ENCODE results near the gene ZBTB7C. TPM values are rescaled to one million over a fixed set of nuclear protein-coding genes. Genes with fewer than 3 reads are reported as not detected.

The ZBTB7C gene
- total RNA-seq, 1 donor from 2014 or later: 0.67 TPM

DNA sequence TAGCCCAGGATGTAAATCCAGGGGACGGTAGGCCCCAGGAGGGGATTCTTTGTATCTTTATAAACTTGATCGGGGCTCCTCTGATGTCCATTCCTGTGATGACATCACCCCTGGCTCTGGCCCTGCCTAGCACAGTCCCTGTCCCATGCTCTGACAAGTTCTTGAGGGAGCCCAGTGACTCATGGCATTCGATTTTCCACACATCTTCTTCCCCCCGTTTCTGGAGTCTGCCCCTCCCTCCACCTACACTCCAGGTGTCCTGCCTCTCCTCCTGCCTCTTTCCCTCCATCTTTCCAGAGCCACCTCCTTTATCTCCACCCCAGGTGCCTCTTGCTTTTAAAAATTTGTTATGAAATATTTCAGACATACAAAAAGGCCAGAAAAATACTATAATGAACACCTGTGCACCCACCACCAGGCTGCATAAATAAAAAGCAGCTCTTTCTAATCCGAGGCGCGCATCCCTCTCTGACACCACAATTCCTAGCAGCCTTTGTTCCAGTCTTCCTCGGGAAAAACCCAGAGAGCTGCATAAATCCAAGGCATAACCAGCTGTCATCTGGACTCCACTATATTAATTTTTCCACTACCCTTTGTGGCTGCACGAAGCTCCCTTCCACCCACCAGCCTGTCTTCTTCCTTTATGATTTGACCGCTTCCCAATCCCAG is 207.7 kb downstream of the ZBTB7C start:
- no peak for DNase-seq (ENCODE audit: low spot score)
- no peak for TF ChIP-seq CTCF (IDR thresholded peaks at IDR 0.05; ENCODE audit: unreplicated experiment)
- Mint-ChIP-seq H3K9me3 (ENCODE audit: unreplicated experiment) (no peaks in the 10 kb centered on the region), H3K27ac (ENCODE audit: unreplicated experiment) (no peak overlapping the region), H3K36me3 (ENCODE audit: low read depth, unreplicated experiment) (no peaks in the 10 kb centered on the region), H3K27me3 (ENCODE audit: unreplicated experiment) (no peaks in the 10 kb centered on the region), H3K4me1 (ENCODE audit: unreplicated experiment) (peaks cover 20% of the 10 kb centered on the region), H3K4me3 (ENCODE audit: unreplicated experiment) (no peak overlapping the region)

GRCh38 chr18:48200631-48201336 is 208.4 kb downstream of the ZBTB7C start:
- peaks cover 20% of the 10 kb centered on the region for H3K4me1 Mint-ChIP-seq (ENCODE audit: unreplicated experiment)
- DNase-seq (ENCODE audit: low spot score): no peak
- no peaks in the 10 kb centered on the region for H3K36me3 Mint-ChIP-seq (ENCODE audit: low read depth, unreplicated experiment)
- TF ChIP-seq CTCF (IDR thresholded peaks at IDR 0.05; ENCODE audit: unreplicated experiment): no peak
- no peak overlapping the region for H3K27ac Mint-ChIP-seq (ENCODE audit: unreplicated experiment)
- H3K4me3 Mint-ChIP-seq (ENCODE audit: unreplicated experiment): no peak overlapping the region
- no peaks in the 10 kb centered on the region for H3K9me3 Mint-ChIP-seq (ENCODE audit: unreplicated experiment)
- no peaks in the 10 kb centered on the region for H3K27me3 Mint-ChIP-seq (ENCODE audit: unreplicated experiment)

GRCh38 chr18:48199399-48199798 is 209.8 kb downstream of the ZBTB7C start:
- Mint-ChIP-seq H3K27me3 (ENCODE audit: unreplicated experiment) (no peaks in the 10 kb centered on the region), H3K27ac (ENCODE audit: unreplicated experiment) (no peak overlapping the region), H3K4me1 (ENCODE audit: unreplicated experiment) (peaks cover 20% of the 10 kb centered on the region), H3K36me3 (ENCODE audit: low read depth, unreplicated experiment) (no peaks in the 10 kb centered on the region), H3K9me3 (ENCODE audit: unreplicated experiment) (no peaks in the 10 kb centered on the region), H3K4me3 (ENCODE audit: unreplicated experiment) (no peak overlapping the region)
- no peak for DNase-seq (ENCODE audit: low spot score)
- TF ChIP-seq CTCF (IDR thresholded peaks at IDR 0.05; ENCODE audit: unreplicated experiment): no peak

- no peak overlapping the region for H3K27ac Mint-ChIP-seq (ENCODE audit: unreplicated experiment)
- no peaks in the 10 kb centered on the region for H3K36me3 Mint-ChIP-seq (ENCODE audit: low read depth, unreplicated experiment)
- peaks cover 20% of the 10 kb centered on the region for H3K4me1 Mint-ChIP-seq (ENCODE audit: unreplicated experiment)
- no peak overlapping the region for H3K4me3 Mint-ChIP-seq (ENCODE audit: unreplicated experiment)
- no peaks in the 10 kb centered on the region for H3K27me3 Mint-ChIP-seq (ENCODE audit: unreplicated experiment)
- no peak for DNase-seq (ENCODE audit: low spot score)
- no peak for TF ChIP-seq CTCF (IDR thresholded peaks at IDR 0.05; ENCODE audit: unreplicated experiment)
- no peaks in the 10 kb centered on the region for H3K9me3 Mint-ChIP-seq (ENCODE audit: unreplicated experiment)
Measured at GRCh38 chr18:48197819-48198218, 211.4 kb downstream of the ZBTB7C start.

DNA sequence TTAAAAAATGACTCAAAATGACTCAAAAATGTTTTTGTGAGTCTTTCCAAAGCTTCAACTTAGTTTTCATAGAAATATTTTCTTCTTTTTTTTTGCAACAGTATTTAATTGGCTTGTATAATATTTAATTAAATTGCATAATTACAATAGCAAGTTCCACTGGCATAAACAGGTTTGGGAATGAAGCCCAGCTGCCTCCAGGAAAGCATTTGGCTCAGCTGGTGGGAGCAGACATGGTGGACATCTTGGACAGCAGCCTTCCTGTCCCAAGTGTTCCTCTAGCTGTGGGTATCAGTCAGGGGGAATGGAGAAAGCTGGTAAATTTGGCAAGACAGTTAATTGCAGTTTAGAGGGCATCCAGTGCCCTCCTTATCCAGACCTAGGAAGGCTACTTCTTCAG is 213.4 kb downstream of the ZBTB7C start:
- Mint-ChIP-seq H3K9me3 (ENCODE audit: unreplicated experiment) (no peaks in the 10 kb centered on the region), H3K36me3 (ENCODE audit: low read depth, unreplicated experiment) (no peaks in the 10 kb centered on the region), H3K27me3 (ENCODE audit: unreplicated experiment) (no peaks in the 10 kb centered on the region), H3K4me1 (ENCODE audit: unreplicated experiment) (peaks cover 20% of the 10 kb centered on the region), H3K4me3 (ENCODE audit: unreplicated experiment) (no peak overlapping the region), H3K27ac (ENCODE audit: unreplicated experiment) (no peak overlapping the region)
- no peak for TF ChIP-seq CTCF (IDR thresholded peaks at IDR 0.05; ENCODE audit: unreplicated experiment)
- DNase-seq (ENCODE audit: low spot score): no peak

Measured in endothelial cell (in vitro differentiated cells).